ENCODE data around the gene HNRNPR.

Gene HNRNPR

DNA sequence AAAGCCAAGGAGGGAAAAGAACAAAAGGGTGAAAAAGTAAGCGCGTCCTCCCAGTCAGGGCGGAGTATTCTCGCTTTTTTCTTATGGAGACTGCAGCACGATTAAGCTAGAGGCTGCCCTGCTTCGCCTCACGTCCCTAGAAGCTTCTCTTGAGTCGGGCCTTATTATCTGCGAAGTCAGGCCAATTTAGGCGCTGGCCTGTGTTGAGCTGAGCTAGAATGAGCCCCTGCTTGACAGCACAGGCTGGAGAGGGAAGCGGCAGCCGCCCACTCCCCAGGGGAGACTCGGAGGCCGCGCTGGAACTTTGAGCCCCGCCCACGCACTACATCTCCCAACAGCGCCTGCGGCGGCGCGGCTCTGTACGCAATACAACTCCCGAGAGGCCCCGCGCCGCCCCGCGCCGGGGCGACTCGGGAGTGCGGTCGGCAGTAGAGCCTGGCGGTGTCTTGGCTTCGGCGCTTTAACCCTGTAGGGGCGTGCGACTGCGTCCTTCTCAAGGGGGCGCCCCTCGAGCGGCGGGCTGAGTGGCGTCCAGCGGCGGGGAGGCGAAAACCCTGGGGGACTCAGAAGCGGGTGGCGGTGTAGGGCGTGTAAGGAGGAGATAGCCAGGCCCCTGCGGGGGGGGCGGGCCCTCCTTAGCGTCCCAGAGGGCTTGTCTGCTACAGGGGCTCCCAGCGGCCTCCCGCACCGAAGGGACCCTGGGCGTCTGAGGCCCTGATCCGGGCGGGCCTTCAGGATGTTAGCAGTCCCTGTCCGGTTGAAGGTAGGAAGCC lies 24.7 kb upstream of the HNRNPR start:
- DNase-seq, result peak; percentile 90

DNA sequence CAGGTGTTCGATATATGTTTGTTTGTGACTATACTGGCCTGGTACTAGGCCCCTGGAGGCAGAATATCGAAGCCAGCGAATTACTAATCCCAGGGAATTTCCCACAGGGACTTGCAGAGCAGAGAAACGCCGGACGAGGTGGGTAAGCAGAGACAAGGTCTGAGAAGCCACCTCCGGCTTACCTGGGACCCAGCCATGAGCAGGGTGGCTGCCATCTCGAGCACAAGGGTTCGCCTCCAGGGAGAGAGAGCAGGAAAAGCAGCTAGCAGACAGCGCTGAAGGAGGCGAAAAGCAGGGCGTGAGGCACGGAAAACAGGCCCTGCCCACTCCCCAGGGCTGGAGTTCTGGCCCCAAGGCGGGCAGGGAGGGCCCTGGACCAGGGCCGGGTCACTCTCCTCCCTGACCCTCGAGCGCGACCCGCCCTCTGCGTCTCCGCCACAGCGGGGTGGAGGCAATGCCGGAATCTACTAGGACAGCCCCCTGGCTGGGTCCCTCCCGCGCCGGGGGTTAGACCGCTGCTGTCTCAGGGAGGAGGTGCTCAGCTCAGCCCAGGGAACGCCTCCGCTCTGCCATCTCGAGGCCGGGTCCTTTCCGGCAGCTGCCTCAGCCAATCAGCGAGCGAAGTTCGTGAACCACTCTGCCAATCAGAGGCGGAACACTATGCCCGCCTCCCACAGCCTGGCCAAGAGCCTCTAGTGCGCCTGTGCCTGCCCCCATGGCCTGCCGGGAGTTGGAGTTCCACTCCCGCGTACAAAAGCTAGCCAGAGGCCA lies 23.9 kb upstream of the HNRNPR start:
- peak; percentile 97 for DNase-seq

DNA sequence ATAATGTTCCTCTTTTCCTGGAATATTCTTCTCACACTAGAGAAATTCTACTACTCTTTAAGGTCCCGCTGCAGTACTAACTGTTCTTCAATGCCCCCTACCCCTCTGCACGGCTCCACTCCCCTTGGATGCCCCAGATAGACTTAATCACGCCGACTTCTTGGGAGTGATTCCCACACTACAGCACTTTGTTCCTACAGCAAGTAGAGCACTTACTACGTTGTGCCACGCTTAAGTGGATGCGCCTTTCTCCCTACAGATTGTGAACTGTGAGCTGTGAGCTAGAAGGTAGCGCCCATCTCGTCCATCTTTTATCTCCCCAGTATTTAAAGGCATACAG lies 23.3 kb upstream of the HNRNPR start:
- DNase-seq, result no peak

DNA sequence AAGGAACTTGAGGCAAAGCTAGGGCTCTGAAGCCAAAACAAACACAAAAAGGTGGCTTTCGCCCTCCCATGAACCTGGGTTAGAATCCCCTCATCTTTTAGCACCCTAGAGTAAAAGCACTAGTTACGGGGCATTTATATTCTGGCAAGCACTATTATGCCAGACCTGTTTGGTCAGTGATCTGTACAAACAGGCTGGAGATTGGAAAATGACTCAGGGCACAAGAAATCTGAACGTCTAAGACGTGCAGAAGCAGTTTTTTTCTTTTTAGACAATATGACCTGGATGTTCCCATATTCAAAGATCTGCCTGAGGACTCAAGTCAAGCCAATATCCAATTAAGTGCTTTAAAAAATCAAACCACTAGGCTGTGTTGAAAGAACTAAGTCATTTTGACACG lies 22.5 kb upstream of the HNRNPR start:
- DNase-seq, result no peak

DNA sequence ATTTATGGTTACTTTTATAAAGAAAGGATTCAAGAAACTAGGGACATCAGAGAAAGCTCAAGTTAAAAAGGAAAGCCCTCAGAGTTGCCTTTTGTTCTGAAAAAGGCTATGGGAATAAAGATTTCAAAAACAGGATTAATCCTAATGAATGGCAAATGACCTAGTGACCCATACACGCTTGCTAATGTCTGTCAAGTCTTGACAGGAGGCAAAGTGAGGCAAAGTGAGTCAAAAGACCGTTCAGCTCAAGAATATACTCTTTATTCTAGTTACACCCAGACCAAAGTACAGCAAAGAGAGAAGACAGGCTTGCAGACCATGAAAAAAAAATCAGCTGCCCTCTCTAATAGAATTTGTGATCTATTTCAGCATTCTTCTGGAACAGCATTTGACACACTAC lies 22.1 kb upstream of the HNRNPR start:
- no peak for DNase-seq

DNA sequence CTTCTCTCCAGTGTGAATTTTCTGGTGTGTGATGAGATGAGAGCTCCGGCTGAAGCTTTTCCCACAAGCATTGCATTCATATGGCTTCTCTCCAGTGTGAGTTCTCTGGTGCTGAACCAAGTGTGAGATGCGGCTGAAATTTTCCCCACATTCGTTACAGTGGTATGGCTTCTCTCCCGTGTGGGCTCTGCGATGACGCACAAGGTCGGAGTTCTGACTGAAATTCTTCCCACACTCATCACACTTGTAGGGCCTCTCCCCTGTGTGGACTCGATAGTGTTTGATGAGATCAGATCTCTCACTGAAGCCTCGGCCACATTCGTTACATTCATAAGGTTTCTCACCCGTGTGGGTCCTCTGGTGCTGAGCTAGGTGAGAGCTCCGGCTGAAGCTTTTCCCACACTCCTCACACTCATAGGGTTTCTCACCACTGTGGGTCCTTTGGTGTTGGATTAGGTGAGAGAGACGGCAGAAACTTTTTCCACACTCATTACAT lies 18.2 kb upstream of the HNRNPR start:
- no peak for DNase-seq

DNA sequence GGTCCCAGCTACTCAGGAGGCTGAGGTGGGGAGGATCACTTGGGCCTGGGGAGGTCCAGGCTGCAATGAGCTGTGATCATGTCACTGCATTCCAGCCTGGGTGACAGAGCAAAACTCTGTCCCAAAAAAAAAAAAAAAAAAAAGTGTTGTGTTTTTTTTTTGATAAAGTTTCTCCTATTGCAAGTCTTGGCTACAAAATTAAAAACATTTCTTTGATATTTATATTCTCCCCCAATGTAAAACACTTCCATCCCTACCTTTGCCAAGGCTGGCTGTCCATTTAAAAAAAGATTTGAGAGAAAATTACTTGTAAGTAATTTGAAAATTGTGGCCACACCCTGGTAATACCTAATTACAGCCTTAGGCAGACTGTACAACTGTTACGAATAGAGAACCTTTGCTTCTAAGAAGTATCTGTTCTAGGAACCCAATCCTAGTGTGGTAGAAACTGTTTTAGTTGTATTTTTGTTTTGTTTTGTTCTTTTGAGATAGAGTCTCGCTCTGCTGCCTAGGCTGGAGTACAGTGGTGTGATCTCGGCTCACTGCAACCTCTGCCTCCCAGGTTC lies 14.3 kb upstream of the HNRNPR start:
- DNase-seq, result no peak

DNA sequence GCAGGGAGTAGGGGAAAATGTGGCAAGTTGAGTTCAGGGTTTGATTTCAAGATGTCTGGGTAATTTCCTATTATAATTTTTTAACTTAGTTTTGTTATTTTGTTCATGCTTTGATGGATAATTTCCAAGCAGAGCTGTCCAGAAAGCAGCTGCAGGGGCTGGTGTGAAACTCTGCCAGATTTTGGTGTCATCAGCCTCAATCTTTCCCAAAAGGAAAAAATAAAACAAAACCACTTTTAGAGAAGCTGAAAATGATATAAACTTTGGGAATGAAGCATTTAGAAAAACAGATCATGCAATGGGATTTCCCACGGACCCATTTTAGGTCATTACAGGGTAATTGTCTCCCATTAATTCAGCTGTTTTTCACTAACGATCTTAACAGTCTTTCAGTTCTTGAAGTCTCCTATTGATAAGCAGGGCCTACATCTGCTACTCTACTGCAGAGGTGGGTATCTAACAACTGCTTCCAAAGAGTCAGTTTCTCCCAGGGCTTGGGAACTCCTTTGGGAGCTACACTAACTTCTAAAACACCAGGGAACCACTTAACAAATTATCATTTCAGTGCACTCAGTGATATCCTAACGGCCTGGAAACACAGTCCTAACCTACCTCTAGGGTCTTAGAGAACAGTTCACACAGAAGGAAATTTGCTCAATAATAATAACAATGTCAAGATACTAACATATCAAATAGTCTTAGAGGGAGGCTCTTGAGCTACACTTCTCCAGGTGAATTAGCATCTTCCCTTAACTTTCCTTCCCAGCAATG lies 13.2 kb upstream of the HNRNPR start:
- DNase-seq, result no peak

DNA sequence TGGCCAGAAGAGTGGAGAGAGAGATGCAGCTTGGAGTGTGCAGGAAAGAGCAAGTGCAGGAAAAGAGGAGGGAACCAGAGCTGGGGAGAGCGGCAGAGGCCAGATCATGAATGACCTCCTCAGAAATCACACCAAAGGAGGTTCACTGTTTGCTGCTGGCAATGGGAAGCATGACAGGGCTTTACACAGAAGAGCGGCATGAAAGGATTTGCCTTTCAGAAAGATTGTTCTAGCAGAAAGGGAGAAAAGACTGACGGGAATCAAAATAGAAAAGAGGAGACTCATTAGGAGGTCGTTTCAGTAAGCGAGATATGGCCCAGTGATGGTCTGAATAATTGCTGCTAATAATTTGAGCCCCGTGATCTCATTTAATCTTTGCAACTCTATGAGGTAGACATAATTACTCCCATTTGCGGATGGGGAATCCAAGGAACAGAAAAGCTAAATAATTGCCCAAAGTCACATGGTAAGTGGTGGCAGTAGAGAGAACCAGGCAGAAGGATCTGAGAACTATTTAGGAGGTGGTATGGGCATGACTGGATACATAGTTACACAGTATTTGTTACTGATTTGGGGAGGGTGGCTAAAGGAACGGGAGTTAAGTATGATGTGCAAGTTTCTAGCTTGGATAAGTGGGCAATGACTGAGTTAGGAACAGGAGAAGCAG lies 12.5 kb upstream of the HNRNPR start:
- no peak for DNase-seq

DNA sequence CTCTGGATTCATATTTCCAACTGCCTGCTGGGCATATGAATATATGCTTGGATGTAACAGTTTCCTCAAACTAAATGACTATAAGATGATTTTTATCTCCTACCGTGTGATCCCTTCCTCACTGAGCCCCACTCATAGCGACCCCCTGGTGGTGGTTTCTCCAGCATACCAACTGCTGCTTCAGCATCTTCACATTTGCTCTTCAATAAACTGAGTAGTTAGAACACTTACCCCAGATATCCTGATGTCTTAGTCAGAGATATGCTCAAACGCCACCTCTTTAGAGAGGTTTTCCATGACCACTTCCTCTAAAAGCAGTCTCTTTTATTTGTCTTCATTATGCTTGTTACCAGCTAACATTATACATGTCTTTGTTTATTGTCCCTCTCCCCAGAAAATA lies 10.2 kb upstream of the HNRNPR start:
- no peak for DNase-seq

DNA sequence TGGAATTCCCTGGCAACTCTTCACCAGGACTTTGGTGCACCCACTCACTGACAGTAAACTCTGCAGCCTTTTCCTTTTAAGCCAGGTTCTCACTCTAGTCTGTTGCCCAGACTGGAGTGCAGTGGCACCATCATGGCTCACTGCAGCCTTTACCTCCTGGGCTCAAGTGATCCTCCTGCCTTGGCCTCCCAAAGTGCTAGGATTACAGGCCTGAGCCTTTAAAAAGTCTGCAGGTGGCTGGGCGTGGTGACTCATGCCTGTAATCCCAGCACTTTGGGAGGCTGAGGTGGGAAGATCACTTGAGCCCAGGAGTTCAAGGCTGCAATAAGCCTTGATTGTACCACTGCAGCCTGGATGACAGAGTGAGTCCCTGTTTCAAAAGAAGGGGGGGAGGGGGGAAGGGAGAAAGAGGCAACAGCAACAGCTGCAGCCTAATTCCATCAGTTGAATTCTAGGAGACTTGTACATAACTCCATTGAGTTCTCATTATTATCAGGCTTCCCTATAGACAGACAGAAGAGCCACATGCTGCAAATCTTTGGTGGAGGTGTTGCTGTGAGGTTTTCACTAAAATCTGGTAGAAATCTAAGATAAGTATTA lies 8.1 kb upstream of the HNRNPR start:
- no peak for DNase-seq

DNA sequence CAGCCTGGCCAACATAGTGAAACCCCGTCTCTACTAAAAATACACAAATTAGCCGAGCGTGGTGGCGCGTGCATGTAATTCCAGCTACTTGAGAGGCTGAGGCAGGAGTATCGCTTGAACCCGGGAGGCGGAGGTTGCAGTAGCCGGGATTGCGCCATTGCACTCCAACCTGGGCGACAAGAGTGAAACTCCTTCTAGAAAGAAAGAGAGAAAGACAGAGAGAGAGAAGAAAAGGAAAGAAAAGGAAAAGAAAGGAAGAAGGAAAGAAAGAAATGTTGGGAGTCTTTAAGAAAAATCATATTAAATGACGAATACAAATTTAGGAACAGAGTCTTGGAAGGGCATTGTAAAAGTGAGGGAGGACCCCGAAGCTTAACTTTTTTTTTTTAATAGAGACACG lies 1.8 kb upstream of the HNRNPR start:
- no peak for DNase-seq

DNA sequence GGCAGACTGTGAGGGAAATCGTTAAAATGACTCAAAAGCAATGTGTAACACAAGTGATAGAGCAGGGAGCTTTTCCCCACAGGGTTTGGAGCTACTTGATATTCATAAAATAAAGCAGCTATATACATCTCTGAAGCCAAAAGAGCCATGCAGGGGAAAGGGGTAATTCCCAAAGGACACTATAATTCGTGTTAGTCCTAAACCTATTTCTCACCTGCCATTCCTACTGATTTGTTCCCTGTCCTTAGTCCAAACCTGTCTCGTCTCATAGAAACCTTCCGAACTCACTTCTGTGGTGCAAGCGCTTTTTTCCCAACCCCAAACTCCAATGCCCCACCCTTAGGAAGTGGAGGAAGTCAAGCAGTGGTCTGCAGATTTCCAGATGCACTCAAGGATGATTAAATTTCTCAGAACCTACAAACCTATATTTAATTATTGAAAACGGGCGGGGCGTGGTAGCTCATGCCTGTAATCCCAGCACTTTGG lies 946 bp upstream of the HNRNPR start:
- no peak for DNase-seq

DNA sequence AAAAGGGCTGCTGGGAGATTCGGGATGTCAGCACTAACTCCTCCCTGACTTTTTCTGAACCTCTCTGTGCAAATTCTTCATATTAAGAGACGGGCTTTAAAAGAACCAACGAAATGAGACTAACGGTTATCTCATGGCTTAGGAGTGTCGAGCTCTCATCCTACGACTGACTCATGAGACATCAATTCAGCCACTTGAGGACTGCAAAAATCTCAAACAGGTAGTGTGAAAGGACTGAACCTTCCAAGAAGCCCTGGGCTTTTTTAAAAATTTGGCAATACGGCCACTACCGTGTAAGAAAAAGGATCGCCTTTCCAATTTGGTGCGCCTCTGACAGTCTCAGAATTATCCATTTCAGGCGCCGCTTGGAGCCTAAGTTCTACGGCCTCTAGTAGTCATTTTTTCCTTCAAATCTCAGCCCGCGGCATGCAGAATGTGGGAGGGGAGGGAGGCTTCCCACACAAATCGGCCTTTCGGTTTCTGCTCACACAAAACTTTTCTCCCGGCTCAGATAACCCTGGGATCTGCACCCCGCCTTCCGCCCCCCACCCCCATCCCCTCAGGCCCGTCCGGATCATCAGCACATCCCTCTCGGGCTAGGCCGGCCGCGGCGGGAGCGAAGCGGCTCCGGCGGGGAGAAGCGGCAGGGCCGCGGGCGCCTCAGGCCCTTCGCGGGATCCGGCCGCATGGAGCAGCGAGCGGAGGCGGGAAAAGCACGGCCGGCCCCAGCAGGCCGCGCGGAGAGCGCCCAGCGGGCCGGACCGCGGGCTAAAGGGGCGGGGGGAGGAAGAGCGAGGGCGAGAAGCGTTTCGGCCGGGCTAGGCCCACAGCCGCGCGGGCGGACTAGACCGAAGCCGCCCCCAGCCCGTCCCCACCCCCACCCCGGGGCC lies 618 bp downstream of the HNRNPR start:
- DNase-seq, result peak; percentile 72

DNA sequence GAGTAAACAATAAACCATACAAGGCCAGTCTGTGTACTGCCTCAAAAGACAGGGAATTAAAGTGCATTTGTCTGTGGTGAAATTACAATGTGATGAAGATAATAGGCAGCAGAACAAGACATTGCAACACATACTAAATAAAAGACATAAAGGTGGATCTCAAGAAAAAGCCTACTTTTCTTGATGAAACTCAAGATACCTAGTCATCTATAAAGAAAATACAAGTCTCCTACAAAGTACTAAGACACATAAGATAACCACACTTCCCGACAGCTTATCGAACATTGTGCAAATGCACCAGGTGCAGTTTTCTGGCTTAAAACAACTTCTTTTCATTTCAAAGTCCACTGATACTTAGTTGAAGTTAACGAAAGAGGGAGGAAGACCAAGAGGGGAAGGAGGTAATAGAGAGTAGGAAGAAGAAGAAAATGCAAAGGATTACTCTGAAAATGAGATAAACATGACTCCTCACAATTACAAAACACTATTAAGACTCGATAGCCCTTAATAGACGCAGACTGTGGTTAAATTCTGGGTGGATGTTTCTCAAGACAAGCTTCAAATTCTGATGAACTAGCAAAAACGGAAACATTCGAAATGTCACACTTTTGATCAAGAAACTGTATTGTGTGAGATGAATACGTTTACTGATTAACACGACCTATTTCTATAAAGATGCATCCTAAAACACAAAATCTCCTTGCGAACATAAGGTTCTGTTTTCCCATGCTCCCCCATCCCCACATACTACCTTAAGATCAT lies 2.0 kb downstream of the HNRNPR start:
- no peak for DNase-seq

DNA sequence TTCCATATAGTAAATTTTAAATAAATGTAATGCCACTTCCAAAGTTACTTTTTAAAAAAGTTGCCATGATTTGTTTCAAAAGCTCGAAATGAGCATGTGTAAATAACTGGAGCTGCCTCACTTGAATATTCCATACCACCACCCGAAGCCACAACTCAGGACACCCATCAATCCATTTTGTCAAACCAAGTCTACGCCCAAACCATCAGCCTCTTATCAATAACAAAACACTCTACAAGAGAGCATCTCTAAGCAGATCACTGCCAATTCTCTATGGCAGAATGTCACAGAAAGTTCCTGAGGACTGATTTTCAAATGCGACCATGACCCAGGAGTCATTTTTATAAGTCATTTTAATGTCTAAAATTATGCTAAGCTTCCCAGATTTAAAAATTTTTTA lies 4.5 kb downstream of the HNRNPR start:
- no peak for DNase-seq

DNA sequence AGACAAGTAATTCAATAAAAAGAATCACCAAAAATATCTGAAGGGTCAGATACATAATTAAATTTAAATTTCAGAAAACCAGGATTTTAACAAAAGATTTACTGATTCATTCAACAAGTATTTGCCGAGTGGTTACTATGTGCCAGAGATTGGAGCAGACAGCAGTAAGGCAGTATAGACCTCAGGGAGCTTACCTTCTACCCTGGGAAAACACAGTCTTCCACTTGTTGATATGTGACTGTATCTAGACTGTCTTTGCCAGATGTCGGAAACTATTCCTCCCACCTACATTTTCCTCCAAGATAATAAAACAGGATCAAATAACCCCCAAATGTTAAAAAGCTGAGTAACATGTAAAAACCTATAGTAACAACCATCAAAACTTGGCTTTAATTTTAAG lies 6.2 kb downstream of the HNRNPR start:
- DNase-seq, result no peak

DNA sequence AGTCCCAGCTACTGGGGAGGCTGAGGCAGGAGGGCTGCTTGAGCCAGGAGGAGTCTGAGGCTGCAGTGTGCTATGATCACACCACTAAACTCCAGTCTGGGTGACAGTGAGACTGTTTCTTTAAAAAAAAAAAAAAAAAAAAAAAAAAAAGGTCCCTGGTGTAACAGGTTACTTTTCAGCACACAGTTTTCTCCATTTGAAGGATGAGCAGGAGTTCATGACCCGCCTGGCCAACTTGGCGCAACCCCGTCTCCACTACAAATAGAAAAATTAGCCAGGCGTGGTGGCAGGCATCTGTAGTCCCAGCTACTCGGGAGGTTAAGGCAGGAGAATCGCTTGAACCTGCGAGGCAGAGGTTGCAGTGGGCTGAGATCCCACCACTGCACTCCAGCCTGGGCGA lies 12.4 kb downstream of the HNRNPR start:
- DNase-seq, result no peak

DNA sequence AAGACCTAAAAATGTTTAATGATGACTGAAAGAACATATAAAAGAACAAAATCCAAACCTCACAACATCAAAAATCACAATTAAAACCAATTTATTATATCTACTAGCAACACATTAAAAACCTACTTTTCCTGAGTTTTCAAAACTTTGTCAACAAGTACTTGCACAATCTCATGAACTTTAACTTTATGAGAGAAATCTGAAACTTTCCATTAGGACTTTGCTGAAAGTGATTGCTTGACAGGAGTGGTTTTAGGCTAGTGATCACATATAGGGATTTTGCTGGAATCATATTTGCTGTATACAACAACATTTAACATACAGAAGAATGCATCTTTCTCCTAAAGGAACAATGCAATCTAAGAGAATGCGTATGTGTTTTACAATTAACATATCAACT lies 13.2 kb downstream of the HNRNPR start:
- DNase-seq, result no peak

DNA sequence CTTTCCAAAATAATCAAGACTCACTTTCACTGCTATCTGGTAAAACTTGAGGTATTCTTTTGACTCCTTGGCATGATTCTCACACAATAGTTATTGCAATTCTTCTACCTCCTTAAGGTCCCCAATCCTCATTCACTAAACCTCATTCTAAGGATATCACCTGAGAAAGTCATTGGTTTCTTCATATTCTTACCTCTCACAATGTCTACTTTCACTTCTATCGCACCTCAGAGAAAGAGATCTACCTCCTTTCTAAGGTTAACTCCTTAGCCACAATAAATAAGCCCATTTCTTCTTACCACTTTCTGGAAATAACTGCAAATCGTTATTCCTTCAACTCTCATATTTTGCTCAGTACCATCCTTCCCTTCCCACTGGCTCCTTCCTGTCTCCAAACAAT lies 18.7 kb downstream of the HNRNPR start:
- DNase-seq, result no peak
